GM21737 (cell line): Measurements from ENCODE around the gene BNC1.
"Not testable (repeated sequence)": the region's sequence is repeated elsewhere in the genome, so short reads cannot be mapped to it uniquely, and the experiment has no call there.

Source experiments
- ATAC-seq: cut with Tn5 transposase; IDR thresholded peaks from one replicate; pipeline ENCODE4 v1.9.1; 2021; ENCODE audit warnings: mild to moderate bottlenecking, moderate library complexity; ENCODE audit not compliant: unreplicated experiment

BNC1 gene

GRCh38 chr15:83295417-83295816 is 11.0 kb upstream of the BNC1 start:
- ATAC-seq = no peak

GRCh38 chr15:83293201-83293600 is 8.7 kb upstream of the BNC1 start:
- ATAC-seq = no peak

- no peak for ATAC-seq
Observed at GRCh38 chr15:83292317-83292716, 7.9 kb upstream of the BNC1 start.

GRCh38 chr15:83290236-83290635 is 5.8 kb upstream of the BNC1 start:
- no peak for ATAC-seq

GRCh38 chr15:83289160-83289559 is 4.7 kb upstream of the BNC1 start:
- no peak for ATAC-seq

- ATAC-seq = no peak
Observed at GRCh38 chr15:83288381-83288801, 3.9 kb upstream of the BNC1 start.

- ATAC-seq = no peak
Observed at GRCh38 chr15:83287541-83288027, 3.1 kb upstream of the BNC1 start.

- ATAC-seq = no peak
Observed at GRCh38 chr15:83285979-83286553, 1.6 kb upstream of the BNC1 start.

- no peak for ATAC-seq
Observed at GRCh38 chr15:83285284-83285978, 967 bp upstream of the BNC1 start.

GRCh38 chr15:83283813-83284558 is 478 bp downstream of the BNC1 start:
- no peak for ATAC-seq

GRCh38 chr15:83283138-83283812 is 1.2 kb downstream of the BNC1 start:
- no peak for ATAC-seq

GRCh38 chr15:83282776-83283137 is 1.7 kb downstream of the BNC1 start:
- no peak for ATAC-seq

- ATAC-seq = no peak
Observed at GRCh38 chr15:83282141-83282540, 2.3 kb downstream of the BNC1 start.

- ATAC-seq = no peak
Observed at GRCh38 chr15:83278191-83278590, 6.3 kb downstream of the BNC1 start.

GRCh38 chr15:83276661-83277060 is 7.8 kb downstream of the BNC1 start:
- no peak for ATAC-seq

- no peak for ATAC-seq
Observed at GRCh38 chr15:83275412-83275811, 9.1 kb downstream of the BNC1 start.

- no peak for ATAC-seq
Observed at GRCh38 chr15:83270176-83270575, 14.3 kb downstream of the BNC1 start.

GRCh38 chr15:83268147-83268546 is 16.3 kb downstream of the BNC1 start:
- ATAC-seq = no peak

GRCh38 chr15:83262594-83263315 is 21.7 kb downstream of the BNC1 start:
- ATAC-seq = no peak

GRCh38 chr15:83262181-83262580 is 22.3 kb downstream of the BNC1 start:
- ATAC-seq = not testable (repeated sequence)

- ATAC-seq = no peak
Observed at GRCh38 chr15:83250781-83251180, 33.7 kb downstream of the BNC1 start.
